GM18519 (cell line): Measurements from ENCODE around the gene PSMB3.

Experiments
- ATAC-seq: cut with Tn5 transposase; IDR thresholded peaks from one replicate; pipeline ENCODE4 v1.9.1; 2021; ENCODE audit warnings: mild to moderate bottlenecking, moderate library complexity; ENCODE audit not compliant: unreplicated experiment, low FRiP score

PSMB3 gene

DNA sequence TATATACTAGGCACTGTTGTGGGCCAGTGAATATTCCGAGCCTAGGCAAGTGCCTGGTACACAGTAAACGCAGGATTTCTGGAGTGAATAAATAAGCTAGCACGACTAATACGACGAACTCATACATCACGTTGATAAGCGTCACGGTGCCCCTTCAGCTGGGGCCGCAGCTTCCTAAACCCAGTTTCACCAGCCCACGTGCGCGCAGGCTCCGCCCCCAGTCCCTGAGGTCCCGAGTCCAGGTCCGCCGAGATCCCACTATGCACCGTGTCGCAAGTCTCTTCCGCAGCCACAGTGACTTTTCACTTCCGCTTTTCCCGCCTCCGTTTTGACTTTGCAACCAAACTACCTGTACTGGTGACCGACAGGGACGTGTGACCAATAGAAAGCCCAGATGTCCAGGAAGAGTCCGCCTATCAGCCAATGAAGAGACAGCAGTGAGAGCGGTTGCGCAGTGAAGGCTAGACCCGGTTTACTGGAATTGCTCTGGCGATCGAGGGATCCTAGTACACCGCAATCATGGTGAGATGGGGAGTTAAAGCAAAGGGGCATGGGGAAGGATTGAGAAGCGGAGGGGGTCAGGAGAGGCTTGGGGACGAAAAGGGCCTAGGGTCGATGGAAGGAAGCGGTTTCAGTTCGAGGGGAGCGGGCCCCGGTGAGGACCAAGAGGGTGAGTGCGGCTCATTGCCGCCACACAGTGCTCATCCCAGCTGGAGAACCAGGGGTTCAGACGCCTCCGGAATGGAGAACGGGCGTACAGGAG lies at the start of gene PSMB3:
Gene PSMB3 (plus strand): TSS at position 434 of the 763 bp plus-strand sequence. CDS start 86 bp downstream, at position 520.
- ATAC-seq: peak; percentile 74

GRCh38 chr17:38702916-38703741 lies 49.4 kb upstream of the PSMB3 start:
- no peak for ATAC-seq

GRCh38 chr17:38703742-38704605 lies 48.6 kb upstream of the PSMB3 start:
- no peak for ATAC-seq

GRCh38 chr17:38704606-38705522 lies 47.7 kb upstream of the PSMB3 start, which contains the start of gene MLLT6:
Gene MLLT6, plus strand, starts transcription at chr17:38705273. Its CDS starts 360 bp downstream, at chr17:38705633.
- ATAC-seq: no peak

GRCh38 chr17:38705523-38705802 lies 47.1 kb upstream of the PSMB3 start:
- ATAC-seq: no peak

GRCh38 chr17:38705803-38706504 lies 46.6 kb upstream of the PSMB3 start:
- ATAC-seq: no peak

- ATAC-seq: no peak
Measured at GRCh38 chr17:38706505-38707216, 45.9 kb upstream of the PSMB3 start.

GRCh38 chr17:38707678-38708351 lies 44.7 kb upstream of the PSMB3 start:
- no peak for ATAC-seq

- no peak for ATAC-seq
Measured at GRCh38 chr17:38709104-38709820, 43.3 kb upstream of the PSMB3 start.

- no peak for ATAC-seq
Measured at GRCh38 chr17:38709864-38710603, 42.5 kb upstream of the PSMB3 start.

GRCh38 chr17:38710604-38710962 lies 42.0 kb upstream of the PSMB3 start:
- ATAC-seq: no peak

DNA sequence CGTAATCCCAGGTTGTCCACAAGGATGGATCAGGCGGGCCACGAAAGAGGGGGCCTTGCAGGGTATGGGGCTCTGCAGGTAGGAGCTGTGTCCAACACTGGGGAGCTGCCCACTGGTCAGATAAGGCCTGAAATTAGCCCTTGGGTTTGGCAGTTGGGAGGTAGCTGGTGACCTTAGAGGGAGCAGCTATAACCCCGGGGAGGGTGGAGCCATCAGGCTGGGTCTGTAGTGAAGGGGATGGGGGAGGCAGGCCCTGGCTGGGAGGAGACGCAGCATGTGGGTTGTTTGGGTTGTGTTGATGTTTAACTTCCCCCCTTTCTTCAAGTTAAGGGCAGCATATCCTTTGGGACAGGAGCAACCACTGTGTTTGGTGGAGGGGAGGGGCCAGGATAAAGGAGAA lies 41.6 kb upstream of the PSMB3 start:
- no peak for ATAC-seq

DNA sequence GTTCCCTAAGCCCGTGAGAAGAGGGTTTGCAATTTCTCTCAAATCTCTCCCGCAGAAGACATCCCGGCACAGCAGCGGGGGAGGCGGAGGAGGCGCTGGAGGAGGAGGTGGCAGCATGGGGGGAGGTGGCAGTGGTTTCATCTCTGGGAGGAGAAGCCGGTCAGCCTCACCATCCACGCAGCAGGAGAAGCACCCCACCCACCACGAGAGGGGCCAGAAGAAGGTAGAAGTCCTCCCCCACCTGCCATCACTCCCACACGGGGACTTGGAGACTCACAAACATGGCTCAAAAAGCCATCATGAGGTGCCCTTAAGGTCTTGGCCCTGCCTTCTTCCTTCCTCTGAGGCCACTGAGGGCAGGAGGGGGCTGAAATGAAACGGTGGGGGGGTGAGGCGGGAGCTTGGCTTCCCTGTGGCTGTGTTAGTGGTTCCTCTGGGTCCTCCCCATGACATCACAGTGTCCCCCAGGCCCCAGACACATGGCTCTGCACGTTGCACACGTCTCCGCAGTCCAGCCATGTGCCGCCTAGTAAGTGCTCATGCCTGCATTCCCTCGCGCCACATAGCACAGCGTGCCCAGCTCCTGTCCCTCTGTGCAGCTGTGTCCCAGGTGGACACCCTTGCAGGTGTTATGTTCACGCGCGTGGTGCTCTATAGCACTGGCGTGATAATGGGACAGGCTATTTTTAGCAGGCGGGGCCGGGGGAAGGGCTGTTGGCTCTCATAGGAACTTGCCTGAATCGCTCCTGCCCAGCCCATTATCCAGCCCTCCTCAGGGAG lies 40.6 kb upstream of the PSMB3 start:
- ATAC-seq: no peak

GRCh38 chr17:38712593-38712992 lies 39.9 kb upstream of the PSMB3 start:
- ATAC-seq: no peak

DNA sequence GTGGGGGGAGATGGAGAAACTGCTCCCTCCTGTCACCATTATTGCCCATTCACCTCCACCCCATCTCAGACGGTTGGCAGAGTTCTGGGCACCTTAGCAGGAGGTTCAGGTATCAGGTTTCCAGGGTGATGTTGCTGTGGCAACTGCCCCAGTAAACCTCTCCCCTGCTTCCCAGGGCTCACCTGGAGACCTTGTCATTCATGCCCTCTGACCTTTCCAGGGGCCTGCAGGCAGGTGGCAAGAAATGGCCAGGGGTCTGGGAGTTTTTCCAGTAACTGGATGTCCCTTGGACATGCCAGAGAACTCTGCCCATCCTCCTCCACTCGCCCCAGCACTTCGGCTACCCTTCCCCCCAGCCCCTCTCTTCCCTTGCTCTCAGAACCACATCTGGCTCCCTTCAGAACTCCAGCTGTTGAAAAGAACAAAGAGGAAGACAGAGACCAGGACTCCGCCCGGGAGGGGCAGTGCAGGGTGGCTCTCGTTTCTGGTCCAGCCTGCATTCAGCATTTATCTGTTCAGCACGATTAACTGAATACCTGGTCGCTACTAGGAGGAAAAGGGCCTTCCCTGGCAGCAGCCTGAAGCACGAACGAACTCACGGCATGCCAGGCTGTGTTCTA lies 39.0 kb upstream of the PSMB3 start:
- ATAC-seq: no peak
